Stimulated activated CD8-positive, alpha-beta memory T cell treated with anti-CD3 and anti-CD28 coated beads, Interleukin-4, amount 100 ng/mL, for 4 hours (primary cell): ENCODE data around the gene OLFML2B.

Source experiments
- DNase-seq, 2 donors: peaks; one replicate each; pipeline ENCODE4 v3.0.0-alpha.2; 2020; ENCODE audit warnings: low read depth in 2 of 2, low spot score in 1 of 2

The OLFML2B gene

DNA sequence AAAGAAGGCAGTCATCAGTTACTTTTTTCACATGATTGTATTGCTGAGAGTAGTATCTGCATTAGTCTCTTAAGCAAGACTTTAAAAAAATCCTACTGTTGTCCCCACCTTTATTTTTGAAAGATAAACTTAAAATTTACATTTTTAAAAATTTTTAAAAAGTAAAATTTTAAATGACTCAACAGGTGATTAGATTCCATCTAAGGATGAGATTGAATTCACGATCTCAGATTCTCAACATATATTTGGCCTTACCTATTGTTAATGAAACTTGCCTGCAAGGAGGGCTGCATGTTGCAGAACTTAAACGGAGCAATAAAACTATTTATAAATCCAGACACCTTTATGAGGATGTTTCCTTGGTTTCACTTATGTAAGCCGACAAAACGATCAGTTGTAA lies 75.2 kb downstream of the OLFML2B start:
- DNase-seq: no peak

- no peak for DNase-seq
These were observed 77.3 kb downstream of the OLFML2B start for GRCh38 chr1:161946071-161946987.

DNA sequence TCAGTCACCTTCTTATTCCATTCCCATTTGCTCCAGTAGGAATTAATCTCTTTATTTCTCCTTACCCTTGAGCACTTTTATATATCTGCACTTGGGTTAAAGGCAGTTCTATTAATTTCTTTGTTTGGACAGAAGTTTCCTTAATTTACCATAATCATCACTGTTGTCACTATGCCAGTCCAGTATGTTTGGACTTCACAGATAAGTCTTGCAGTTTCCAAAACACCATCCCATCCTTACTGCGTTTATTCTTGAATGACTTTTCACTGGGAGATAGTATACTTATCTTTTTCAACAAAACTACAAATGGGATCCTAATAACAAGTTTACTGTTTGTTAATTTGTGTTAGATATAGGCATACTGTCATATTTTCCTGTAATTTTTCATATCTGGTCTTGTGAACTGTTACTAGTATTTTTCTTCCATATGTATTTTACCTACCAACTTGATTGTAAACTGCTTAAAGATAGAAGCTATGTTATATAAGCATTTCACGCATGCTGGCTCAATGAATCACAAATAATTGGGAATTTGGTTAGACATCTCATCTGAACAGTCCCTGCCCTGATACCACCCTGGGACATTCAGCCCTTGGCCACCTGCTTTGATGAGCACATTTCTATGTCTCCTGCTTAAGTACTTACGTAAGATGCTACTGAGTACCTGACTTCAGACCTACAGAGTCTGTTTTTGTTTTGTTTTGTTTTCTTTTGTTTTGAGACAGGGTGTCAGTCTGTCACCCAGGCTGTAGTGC lies 78.2 kb downstream of the OLFML2B start:
- DNase-seq: no peak

GRCh38 chr1:161944381-161944780 lies 79.3 kb downstream of the OLFML2B start:
- DNase-seq: no peak

- no peak for DNase-seq
These were observed 79.9 kb downstream of the OLFML2B start for GRCh38 chr1:161943737-161944136.

- DNase-seq: no peak
These were observed 81.8 kb downstream of the OLFML2B start for GRCh38 chr1:161941726-161942436.

GRCh38 chr1:161940866-161941591 lies 82.6 kb downstream of the OLFML2B start:
- DNase-seq: no peak

- no peak for DNase-seq
These were observed 86.9 kb downstream of the OLFML2B start for GRCh38 chr1:161936786-161937185.

- DNase-seq: no peak
These were observed 88.4 kb downstream of the OLFML2B start for GRCh38 chr1:161935264-161935663.

GRCh38 chr1:161933592-161934588 lies 89.8 kb downstream of the OLFML2B start:
- no peak for DNase-seq
